PC-3 (cell line): ENCODE measurements around the gene FIZ1.

Experiments
- CTCF ChIP-seq: fragments of 300-600 bp; sonication (generic); conservative IDR thresholded peaks from 2 replicates; pipeline ENCODE4 v1.5.1; 2017; ENCODE audit warnings: antibody characterized with exemption, low read depth, mild to moderate bottlenecking, low read length
- EZH2phosphoT487 ChIP-seq: fragments of 300-600 bp; sonication (generic); IDR thresholded peaks from 2 replicates; pipeline ENCODE4 v1.6.1; 2018; ENCODE audit warnings: mild to moderate bottlenecking, antibody characterized with exemption, low read length, borderline replicate concordance

DNA sequence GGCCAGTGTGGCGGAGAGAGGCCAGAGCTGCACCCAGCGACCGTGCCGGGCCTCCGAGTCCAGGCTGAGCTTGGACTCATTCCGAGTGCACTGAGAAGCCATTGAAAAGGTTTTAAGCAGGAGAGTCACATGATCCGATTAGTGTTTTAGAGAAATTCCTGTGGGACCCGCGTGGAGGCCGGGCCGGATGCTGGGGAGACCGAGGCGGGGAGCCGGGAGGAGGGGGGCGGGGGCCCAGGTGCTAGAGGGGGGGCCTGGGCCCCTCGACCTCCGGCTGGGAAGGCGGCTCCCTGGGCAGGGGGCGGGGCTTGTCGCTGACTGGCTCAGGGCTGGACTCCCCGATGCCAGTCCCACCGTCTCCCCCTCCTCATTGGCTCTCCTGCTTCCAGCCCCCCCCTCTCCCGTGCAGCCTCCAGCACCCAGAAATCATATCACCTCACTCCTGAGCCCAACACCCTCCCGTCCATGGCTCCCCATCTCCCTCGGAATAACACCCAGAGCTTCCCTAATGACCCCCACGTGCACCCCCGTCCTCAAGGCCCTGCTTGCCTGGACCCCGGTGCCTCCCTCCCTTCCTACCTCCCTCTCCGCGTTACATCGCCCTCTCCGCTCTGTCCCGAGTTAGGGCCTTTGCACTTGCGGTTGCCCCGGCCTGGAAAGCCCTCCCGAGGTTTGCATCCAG, 13.5 kb downstream of the FIZ1 start:
- TF ChIP-seq CTCF = no peak
- TF ChIP-seq EZH2phosphoT487 = no peak
